Gastrocnemius medialis (tissue), 4 donors: ENCODE data around the gene SUMF2.
"Not testable (repeated sequence)": the region's sequence is repeated elsewhere in the genome, so short reads cannot be mapped to it uniquely, and the experiment has no call there.

Source experiments
- CTCF ChIP-seq, 5 experiments: fragments of 450-650 bp in 3 of 5; fragments of 200-600 bp in 2 of 5; sonication (generic) in 2 of 5; IDR thresholded peaks in 4 of 5; conservative IDR thresholded peaks in 1 of 5; 1 replicate in 4 of 5; 2 replicates in 1 of 5; pipeline ENCODE4 v1.5.1; 2016 to 2019; ENCODE audit warnings: antibody characterized with exemption in 5 of 5, mild to moderate bottlenecking in 3 of 5, moderate library complexity in 3 of 5
- POLR2A ChIP-seq, 2 donors: fragments of 450-650 bp; IDR thresholded peaks; one replicate each; pipeline ENCODE4 v1.6.1; 2017; ENCODE audit warnings: antibody characterized with exemption in 2 of 2, mild to moderate bottlenecking in 2 of 2, moderate library complexity in 2 of 2

- TF ChIP-seq CTCF (IDR thresholded peaks at IDR 0.05 in 4 of 5, conservative IDR thresholded peaks at IDR 0.05 in 1 of 5); POLR2A (IDR thresholded peaks at IDR 0.05): not testable (repeated sequence)
Measured at GRCh38 chr7:56092388-56092787, 28.3 kb downstream of the SUMF2 start.
